ENCODE data around the gene FGF12.
A peak's percentile ranks its signal among the peaks of the same experiment; 100 is the strongest.
"Not testable (repeated sequence)": the region's sequence is repeated elsewhere in the genome, so short reads cannot be mapped to it uniquely, and the experiment has no call there.

Gene FGF12

GRCh38 chr3:192576704-192577103 lies 150.6 kb downstream of the FGF12 start:
- not testable (repeated sequence) for DNase-seq

GRCh38 chr3:192575879-192576506 lies 151.3 kb downstream of the FGF12 start:
- DNase-seq = no peak

GRCh38 chr3:192573240-192573639 lies 154.1 kb downstream of the FGF12 start:
- no peak for DNase-seq

- no peak for DNase-seq
Measured at GRCh38 chr3:192570821-192571791, 156.2 kb downstream of the FGF12 start.

GRCh38 chr3:192570315-192570714 lies 157.0 kb downstream of the FGF12 start:
- DNase-seq = no peak

GRCh38 chr3:192566706-192567290 lies 160.5 kb downstream of the FGF12 start:
- peak; percentile 33 for DNase-seq

- no peak for DNase-seq
Measured at GRCh38 chr3:192564611-192565010, 162.7 kb downstream of the FGF12 start.

GRCh38 chr3:192563417-192563816 lies 163.9 kb downstream of the FGF12 start:
- DNase-seq = no peak

- no peak for DNase-seq
Measured at GRCh38 chr3:192553707-192554106, 173.6 kb downstream of the FGF12 start.

GRCh38 chr3:192550356-192550755 lies 177.0 kb downstream of the FGF12 start:
- no peak for DNase-seq

GRCh38 chr3:192545333-192545732 lies 182.0 kb downstream of the FGF12 start:
- DNase-seq = no peak

GRCh38 chr3:192543163-192543562 lies 184.2 kb downstream of the FGF12 start:
- no peak for DNase-seq

- DNase-seq = no peak
Measured at GRCh38 chr3:192516820-192517219, 210.5 kb downstream of the FGF12 start.

- no peak for DNase-seq
Measured at GRCh38 chr3:192515664-192516045, 211.7 kb downstream of the FGF12 start.

GRCh38 chr3:192514754-192515663 lies 212.3 kb downstream of the FGF12 start:
- DNase-seq = no peak

GRCh38 chr3:192514081-192514753 lies 213.1 kb downstream of the FGF12 start:
- DNase-seq = no peak

- DNase-seq = no peak
Measured at GRCh38 chr3:192505731-192506130, 221.6 kb downstream of the FGF12 start.

GRCh38 chr3:192501401-192501800 lies 225.9 kb downstream of the FGF12 start:
- DNase-seq = no peak

GRCh38 chr3:192496905-192497587 lies 230.3 kb downstream of the FGF12 start:
- no peak for DNase-seq

GRCh38 chr3:192494174-192494573 lies 233.2 kb downstream of the FGF12 start:
- peak; percentile 21 for DNase-seq

GRCh38 chr3:192490720-192491119 lies 236.6 kb downstream of the FGF12 start:
- DNase-seq = no peak

All from MV-4-11 (cell line).